ENCODE measurements around the gene FIG4.
"Not testable (repeated sequence)": the region's sequence is repeated elsewhere in the genome, so short reads cannot be mapped to it uniquely, and the experiment has no call there.

FIG4 gene

DNA sequence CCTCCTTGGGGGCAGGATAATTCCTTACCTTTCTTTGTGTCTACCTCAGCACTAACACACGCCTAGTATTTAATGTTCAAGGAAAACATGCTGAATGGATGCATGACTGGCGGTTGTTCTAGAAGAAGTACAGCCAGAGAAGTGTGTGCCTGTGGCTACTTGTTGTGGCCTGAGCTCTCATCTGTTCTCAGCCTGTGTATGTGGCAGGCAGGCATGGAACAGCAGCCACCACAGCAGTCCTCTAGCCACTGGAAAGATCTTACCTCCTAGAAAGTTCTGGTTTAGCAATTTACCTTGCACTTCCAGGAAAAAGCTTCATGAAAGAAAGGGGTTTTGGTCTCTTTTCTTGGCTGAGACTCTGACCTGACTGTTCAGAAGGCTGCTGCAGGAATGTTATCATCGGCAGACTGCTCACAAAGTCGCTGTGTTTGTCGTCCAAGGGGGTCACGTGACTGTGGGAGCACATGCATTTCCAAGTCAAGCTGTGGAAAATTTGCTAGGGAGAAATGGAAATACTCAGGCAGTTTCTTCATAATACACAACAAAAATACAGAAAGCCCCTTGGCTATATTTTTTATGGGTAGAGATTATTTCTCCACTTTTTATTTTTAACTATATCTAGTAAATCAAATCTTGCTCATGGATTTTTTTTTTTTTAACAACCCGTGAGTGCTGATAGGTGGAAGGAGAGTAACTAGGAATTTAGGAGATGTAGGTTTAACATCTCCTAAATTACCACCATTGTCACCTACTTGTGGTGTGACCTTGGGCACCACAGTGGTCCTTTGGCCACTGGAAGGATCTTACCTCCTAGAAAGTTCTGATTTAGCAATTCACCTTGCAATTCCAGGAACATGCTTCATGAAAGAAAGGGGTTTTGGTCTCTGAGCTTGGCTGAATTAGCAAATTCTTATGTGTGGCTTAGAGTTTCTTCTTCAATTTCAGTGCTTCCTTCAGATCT, 176.2 kb downstream of the FIG4 start:
- no peak overlapping the region for H3K27ac Mint-ChIP-seq
- no peaks in the 10 kb centered on the region for H3K4me1 Mint-ChIP-seq
- H3K36me3 Mint-ChIP-seq, result no peaks in the 10 kb centered on the region
- H3K27me3 Mint-ChIP-seq, result peaks cover 10% of the 10 kb centered on the region
- no peaks in the 10 kb centered on the region for H3K9me3 Mint-ChIP-seq
- no peak overlapping the region for H3K4me3 Mint-ChIP-seq

DNA sequence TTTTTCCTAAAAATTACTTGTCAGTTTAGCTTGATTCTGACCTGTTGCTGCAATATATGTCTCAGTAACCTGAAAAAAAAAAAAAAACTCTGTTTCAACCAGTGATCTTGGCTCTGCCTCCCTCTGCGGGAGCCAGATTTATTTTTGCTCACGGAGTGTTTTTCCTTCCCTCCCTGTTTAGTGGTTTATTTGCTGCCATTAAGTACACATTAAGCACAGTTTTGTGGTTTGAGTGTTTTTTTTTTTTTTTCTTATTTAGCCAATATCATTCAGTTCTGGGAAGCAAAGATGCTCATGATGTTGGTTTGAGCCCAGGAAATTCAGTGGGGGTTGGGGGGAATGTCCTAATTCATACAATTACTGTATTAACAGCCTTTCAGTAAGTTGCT, 176.9 kb downstream of the FIG4 start:
- no peak overlapping the region for H3K4me3 Mint-ChIP-seq
- peaks cover 10% of the 10 kb centered on the region for H3K27me3 Mint-ChIP-seq
- H3K36me3 Mint-ChIP-seq, result no peaks in the 10 kb centered on the region
- H3K9me3 Mint-ChIP-seq, result no peaks in the 10 kb centered on the region
- no peak overlapping the region for H3K27ac Mint-ChIP-seq
- no peaks in the 10 kb centered on the region for H3K4me1 Mint-ChIP-seq

DNA sequence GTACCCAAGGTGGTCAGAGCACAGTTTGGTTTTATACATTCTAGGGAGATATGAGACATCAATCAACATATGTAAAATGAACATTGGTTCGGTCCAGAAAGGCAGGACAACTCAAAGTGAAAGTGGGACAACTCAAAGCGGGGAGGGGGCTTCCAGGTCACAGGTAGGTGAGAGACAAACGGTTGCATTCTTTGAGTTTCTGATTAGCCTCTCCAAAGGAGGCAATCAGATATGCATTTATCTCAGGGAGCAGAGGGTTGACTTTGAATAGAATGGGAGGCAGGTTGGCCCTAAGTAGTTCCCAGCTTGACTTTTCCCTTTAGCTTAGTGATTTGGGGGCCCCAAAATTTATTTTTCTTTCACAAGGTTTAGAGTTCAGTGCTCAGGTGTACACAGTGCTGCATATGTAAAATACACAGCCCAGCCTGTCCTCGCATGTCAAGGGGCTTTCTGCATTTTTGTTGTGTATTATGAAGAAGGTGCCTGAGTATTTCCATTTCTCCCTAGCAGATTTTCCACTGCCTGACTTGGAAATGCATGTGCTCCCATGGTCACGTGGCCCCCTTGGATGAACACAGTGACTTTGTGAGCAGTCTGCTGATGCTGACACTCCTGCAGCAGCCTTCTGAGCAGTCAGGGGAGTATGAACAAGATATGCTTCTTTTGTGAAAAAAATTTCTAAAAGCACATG, 178.4 kb downstream of the FIG4 start:
- H3K4me3 Mint-ChIP-seq, H3K9me3 Mint-ChIP-seq, H3K36me3 Mint-ChIP-seq, H3K4me1 Mint-ChIP-seq, H3K27ac Mint-ChIP-seq: not testable (repeated sequence)
- H3K27me3 Mint-ChIP-seq, result peaks cover 13% of the 10 kb centered on the region

DNA sequence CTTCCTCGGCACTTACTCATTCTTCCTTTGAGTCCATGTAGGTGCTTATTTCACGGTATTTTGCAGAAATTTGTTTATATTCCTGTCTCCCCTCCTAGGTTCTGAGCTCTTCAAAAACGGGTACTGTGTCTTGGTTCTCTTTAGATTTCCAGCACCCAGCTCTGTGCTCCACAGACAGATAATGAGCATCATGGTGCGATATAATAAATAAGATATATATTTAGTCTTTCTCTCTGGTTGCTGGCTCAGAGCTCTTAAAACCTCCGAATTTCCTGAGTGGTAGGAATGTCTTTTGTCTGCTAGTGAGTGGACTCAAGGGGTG, 179.0 kb downstream of the FIG4 start:
- H3K4me3 Mint-ChIP-seq, result no peak overlapping the region
- H3K4me1 Mint-ChIP-seq, result no peaks in the 10 kb centered on the region
- H3K9me3 Mint-ChIP-seq, result no peaks in the 10 kb centered on the region
- H3K36me3 Mint-ChIP-seq, result no peaks in the 10 kb centered on the region
- H3K27me3 Mint-ChIP-seq, result peaks cover 13% of the 10 kb centered on the region
- H3K27ac Mint-ChIP-seq, result no peak overlapping the region

DNA sequence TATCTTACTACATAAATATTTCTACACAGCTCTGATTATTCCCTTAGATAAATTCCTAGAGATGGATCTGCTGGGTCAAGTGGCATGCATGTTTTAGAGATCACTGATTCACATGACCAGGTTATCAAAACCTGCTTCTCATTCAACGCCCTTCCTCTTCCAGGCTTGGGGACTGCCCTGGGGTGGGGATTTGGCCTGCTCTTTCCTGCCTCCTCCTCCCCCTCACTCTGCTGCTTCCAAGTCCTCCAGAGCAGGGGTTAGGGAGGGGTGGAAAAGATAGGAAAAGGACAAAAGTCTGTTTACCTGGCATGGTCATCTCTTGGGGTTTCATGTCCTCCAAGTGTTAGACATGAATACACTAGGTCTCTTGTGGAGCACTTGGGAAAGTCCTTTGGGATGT, 181.5 kb downstream of the FIG4 start:
- no peaks in the 10 kb centered on the region for H3K4me1 Mint-ChIP-seq
- no peaks in the 10 kb centered on the region for H3K9me3 Mint-ChIP-seq
- no peak overlapping the region for H3K4me3 Mint-ChIP-seq
- H3K27ac Mint-ChIP-seq, result no peak overlapping the region
- no peaks in the 10 kb centered on the region for H3K36me3 Mint-ChIP-seq
- H3K27me3 Mint-ChIP-seq, result peaks cover 14% of the 10 kb centered on the region

DNA sequence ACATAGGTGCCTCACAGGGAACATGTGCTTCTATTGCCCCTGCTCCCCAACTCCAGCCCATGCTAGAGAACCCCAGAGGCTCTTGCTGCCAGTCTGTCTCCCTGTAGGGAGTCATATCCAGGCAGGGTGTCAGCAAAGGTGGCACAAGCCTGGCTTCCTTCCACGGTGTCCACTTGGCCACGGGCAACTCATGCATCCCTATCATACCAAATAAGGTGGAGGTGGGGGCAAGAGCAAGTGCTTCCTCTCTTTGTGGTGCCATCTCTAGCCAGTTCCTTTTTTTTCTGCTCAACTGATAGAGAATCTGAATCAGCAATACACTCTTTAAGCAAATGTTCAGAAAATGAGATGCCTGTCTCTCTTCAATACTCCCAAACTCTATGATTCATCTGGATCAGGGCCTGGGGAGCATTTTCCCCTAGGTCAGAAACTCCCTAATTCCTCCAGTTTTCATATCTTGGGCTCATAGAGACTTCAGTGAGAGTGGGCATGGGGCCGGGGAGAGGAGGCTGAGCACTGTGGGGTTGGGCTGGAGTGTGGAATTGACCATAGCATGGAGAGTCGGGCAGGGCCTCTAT, 182.0 kb downstream of the FIG4 start:
- H3K9me3 Mint-ChIP-seq, result no peaks in the 10 kb centered on the region
- no peaks in the 10 kb centered on the region for H3K4me1 Mint-ChIP-seq
- no peaks in the 10 kb centered on the region for H3K36me3 Mint-ChIP-seq
- H3K27me3 Mint-ChIP-seq, result peaks cover 10% of the 10 kb centered on the region
- H3K27ac Mint-ChIP-seq, result no peak overlapping the region
- no peak overlapping the region for H3K4me3 Mint-ChIP-seq

DNA sequence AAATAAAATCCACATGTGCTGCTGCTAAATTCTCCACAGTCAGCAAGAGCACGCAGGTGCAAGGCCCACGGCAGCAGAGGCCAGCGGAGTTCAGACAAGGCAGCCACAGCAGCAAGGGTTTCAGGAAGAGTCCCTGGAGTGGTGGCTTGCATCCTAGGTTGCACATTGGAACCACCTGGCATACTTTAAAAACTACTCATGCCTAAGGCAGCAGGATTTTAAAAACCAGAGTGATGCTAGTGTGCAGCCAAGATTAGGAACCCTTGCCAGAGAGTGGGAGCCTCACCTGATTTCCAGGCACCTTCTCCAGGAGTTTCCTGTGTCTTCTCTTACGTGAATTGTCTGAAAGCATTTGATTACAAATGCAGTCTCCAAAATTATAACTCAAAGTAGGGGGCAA, 183.0 kb downstream of the FIG4 start:
- H3K36me3 Mint-ChIP-seq, result no peaks in the 10 kb centered on the region

DNA sequence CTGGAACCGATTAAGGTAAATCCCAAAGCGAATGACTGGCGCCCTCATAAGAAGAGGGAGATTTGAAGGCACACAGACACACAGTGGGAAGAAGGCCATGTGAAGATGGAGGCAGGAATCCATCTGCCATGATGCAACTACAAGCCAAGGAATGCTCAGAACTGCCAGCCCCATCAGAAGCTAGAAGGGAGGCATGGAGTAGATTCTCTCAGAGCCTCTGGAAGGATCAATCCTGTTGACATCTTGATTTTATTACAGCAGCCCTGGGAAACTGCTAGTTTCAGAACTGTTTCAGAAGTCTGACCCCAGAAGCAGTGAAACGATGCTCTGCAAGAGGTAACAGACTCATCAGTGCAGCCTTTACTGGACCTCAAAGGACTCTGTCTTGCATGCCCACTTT, 183.5 kb downstream of the FIG4 start:
- H3K36me3 Mint-ChIP-seq, result no peaks in the 10 kb centered on the region
- peaks cover 9% of the 10 kb centered on the region for H3K27me3 Mint-ChIP-seq
- no peak overlapping the region for H3K4me3 Mint-ChIP-seq
- H3K27ac Mint-ChIP-seq, result no peak overlapping the region
- H3K9me3 Mint-ChIP-seq, result no peaks in the 10 kb centered on the region
- H3K4me1 Mint-ChIP-seq, result no peaks in the 10 kb centered on the region

More for the DNA sequence above, 183.0 kb downstream of the FIG4 start:
- Mint-ChIP-seq H3K27me3 (peaks cover 11% of the 10 kb centered on the region), H3K9me3 (no peaks in the 10 kb centered on the region), H3K4me1 (no peaks in the 10 kb centered on the region), H3K27ac (no peak overlapping the region), H3K4me3 (no peak overlapping the region)
